Measurements from ENCODE around the gene PODXL. TPM values are rescaled to one million over a fixed set of nuclear protein-coding genes. Genes with fewer than 3 reads are reported as not detected.
"Not testable (repeated sequence)": the region's sequence is repeated elsewhere in the genome, so short reads cannot be mapped to it uniquely, and the experiment has no call there.

Gene PODXL
- total RNA-seq, 4 donors from 2014 or later = 4.3 to 20.2 (median 13.8) TPM

- TF ChIP-seq, protein P1, sequence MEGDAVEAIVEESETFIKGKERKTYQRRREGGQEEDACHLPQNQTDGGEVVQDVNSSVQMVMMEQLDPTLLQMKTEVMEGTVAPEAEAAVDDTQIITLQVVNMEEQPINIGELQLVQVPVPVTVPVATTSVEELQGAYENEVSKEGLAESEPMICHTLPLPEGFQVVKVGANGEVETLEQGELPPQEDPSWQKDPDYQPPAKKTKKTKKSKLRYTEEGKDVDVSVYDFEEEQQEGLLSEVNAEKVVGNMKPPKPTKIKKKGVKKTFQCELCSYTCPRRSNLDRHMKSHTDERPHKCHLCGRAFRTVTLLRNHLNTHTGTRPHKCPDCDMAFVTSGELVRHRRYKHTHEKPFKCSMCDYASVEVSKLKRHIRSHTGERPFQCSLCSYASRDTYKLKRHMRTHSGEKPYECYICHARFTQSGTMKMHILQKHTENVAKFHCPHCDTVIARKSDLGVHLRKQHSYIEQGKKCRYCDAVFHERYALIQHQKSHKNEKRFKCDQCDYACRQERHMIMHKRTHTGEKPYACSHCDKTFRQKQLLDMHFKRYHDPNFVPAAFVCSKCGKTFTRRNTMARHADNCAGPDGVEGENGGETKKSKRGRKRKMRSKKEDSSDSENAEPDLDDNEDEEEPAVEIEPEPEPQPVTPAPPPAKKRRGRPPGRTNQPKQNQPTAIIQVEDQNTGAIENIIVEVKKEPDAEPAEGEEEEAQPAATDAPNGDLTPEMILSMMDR (IDR thresholded peaks at IDR 0.05) = no peak
- no peak for TF ChIP-seq POLR2A (IDR thresholded peaks at IDR 0.05)
- 94 to 98% methylated on average over 8 of the region's 8 CpGs for WGBS, 2 donors
- intact Hi-C loops (cut with DNase I; ENCODE audit: low total_unique reads) = loop anchor here (5.0 kb wide), 1 partner anchor 143 kb away; no protein-coding TSS in a partner anchor
- no peak overlapping the region for H3K4me3 ChIP-seq (ENCODE audit: low read depth, poor library complexity, severe bottlenecking)
- DNase-seq (ENCODE audit: low spot score in 2 of 2) = peak in 1 of 2 donors; percentile 68
Measured at GRCh38 chr7:131509781-131510180, 46.6 kb downstream of the PODXL start.

DNA sequence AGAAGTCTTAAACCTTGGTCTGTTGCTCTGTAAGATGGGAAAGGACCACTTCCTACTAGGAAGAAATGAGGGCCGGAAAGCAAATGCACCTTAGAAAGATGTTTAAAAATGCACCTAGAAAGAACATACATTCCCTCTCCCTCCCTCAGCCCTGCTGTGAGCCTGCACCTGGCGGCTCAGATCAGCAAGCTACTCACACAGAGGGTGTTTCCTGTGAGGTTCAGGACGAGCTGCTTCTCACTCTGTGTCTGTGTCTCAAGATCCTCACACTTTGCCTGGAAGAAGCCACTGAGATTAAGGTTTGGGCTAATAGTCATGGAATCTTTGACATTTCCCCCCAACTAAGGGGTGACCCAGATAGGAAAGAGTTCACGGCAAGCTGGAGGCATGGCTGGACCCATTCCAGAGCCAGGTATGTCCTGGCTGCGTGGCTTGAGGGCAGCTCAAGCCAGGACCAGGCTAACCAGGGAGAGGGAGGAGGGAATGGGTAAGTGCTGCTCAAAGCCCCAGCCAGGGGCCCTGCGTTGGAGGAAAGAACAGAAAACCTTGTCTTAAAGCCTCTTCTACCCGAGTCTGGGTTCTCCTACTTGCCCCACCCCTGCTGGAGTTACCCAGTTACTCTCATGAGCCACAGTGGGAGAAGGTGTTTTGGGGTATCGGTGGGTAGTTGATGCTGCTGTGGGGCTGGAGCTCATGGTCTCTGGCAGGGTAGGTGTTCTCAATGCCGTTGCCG is 47.5 kb downstream of the PODXL start:
- no peak for TF ChIP-seq POLR2A (IDR thresholded peaks at IDR 0.05)
- TF ChIP-seq, protein P1 (IDR thresholded peaks at IDR 0.05) = no peak
- peak in 1 of 2 donors; percentile 82 for DNase-seq (ENCODE audit: low spot score in 2 of 2)
- intact Hi-C loops (cut with DNase I; ENCODE audit: low total_unique reads) = loop anchor here (5.0 kb wide), 1 partner anchor 143 kb away; no protein-coding TSS in a partner anchor
- H3K4me3 ChIP-seq (ENCODE audit: low read depth, poor library complexity, severe bottlenecking) = no peak overlapping the region
- whole genome bisulfite sequencing, 2 donors = 59 to 72% methylated on average over 10 of the region's 10 CpGs

GRCh38 chr7:131507592-131508331 is 48.7 kb downstream of the PODXL start:
- TF ChIP-seq, protein P1 (IDR thresholded peaks at IDR 0.05) = peak in 1 of 3 donors; percentile 55
- TF ChIP-seq POLR2A (IDR thresholded peaks at IDR 0.05) = no peak
- WGBS, 2 donors = 22 to 23% methylated on average over 14 of the region's 14 CpGs
- DNase-seq (ENCODE audit: low spot score in 2 of 2) = peak; percentile 77 to 97
- H3K4me3 ChIP-seq (ENCODE audit: low read depth, poor library complexity, severe bottlenecking) = no peak overlapping the region
- intact Hi-C loops (cut with DNase I; ENCODE audit: low total_unique reads) = loop anchor here (5.0 kb wide), 1 partner anchor 145 kb away; no protein-coding TSS in a partner anchor

GRCh38 chr7:131506597-131506996 is 49.8 kb downstream of the PODXL start:
- peak in 1 of 2 donors; percentile 68 for DNase-seq (ENCODE audit: low spot score in 2 of 2)
- intact Hi-C loops (cut with DNase I; ENCODE audit: low total_unique reads) = loop anchor here (5.0 kb wide), 1 partner anchor 146 kb away; no protein-coding TSS in a partner anchor
- WGBS, 2 donors = 65 to 68% methylated on average over 18 of the region's 18 CpGs
- no peak for TF ChIP-seq POLR2A (IDR thresholded peaks at IDR 0.05)
- TF ChIP-seq, protein P1 (IDR thresholded peaks at IDR 0.05) = no peak
- no peak overlapping the region for H3K4me3 ChIP-seq (ENCODE audit: low read depth, poor library complexity, severe bottlenecking)

- TF ChIP-seq POLR2A (IDR thresholded peaks at IDR 0.05) = no peak
- TF ChIP-seq, protein P1 (IDR thresholded peaks at IDR 0.05) = no peak
- intact Hi-C loops (cut with DNase I; ENCODE audit: low total_unique reads) = loop anchor here (5.0 kb wide), 1 partner anchor 146 kb away; no protein-coding TSS in a partner anchor
- H3K4me3 ChIP-seq (ENCODE audit: low read depth, poor library complexity, severe bottlenecking) = no peak overlapping the region
- DNase-seq (ENCODE audit: low spot score in 2 of 2) = peak in 1 of 2 donors; percentile 80
- 81 to 85% methylated on average over 26 to 27 of the region's 30 CpGs for WGBS, 2 donors
Measured at GRCh38 chr7:131505636-131506557, 50.5 kb downstream of the PODXL start.

DNA sequence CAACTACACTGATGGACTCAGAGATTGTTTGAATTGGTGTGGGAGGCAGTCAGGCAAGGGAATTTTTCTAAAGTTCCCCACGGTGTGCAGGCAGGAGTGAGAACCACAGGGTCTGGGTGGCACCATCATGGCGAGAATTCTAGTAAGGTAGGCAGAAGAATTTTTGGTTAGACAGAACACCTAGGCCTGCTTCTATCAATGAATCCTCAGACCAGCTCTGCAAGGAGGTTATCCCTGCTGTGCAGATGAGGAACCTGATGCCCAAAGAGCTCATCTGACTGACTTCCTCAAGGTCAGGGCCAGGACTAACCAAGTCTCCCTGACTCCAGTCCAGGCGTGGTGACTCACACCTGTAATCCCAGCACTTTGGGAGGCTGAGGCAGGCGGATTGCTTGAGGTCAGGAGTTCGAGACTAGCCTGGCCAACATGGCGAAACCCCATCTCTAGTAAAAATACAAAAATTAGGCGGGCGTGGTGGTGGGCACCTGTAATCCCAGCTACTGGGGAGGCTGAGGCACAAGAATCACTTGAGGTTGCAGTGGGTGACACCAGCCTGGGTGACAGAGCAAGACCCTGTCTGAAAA is 51.3 kb downstream of the PODXL start:
- 90 to 96% methylated on average over 7 to 8 of the region's 8 CpGs for WGBS, 2 donors
- intact Hi-C loops (cut with DNase I; ENCODE audit: low total_unique reads) = loop anchor here (5.0 kb wide), 1 partner anchor 147 kb away; no protein-coding TSS in a partner anchor
- peak in 1 of 2 donors; percentile 61 for DNase-seq (ENCODE audit: low spot score in 2 of 2)
- H3K4me3 ChIP-seq (ENCODE audit: low read depth, poor library complexity, severe bottlenecking) = not testable (repeated sequence)
